ENCODE results near the gene NLRC3. TPM values are rescaled to one million over a fixed set of nuclear protein-coding genes. Genes with fewer than 3 reads are reported as not detected.
"Not testable (repeated sequence)": the region's sequence is repeated elsewhere in the genome, so short reads cannot be mapped to it uniquely, and the experiment has no call there.

Gene NLRC3
- total and polyA plus RNA-seq, 3 donors from 2014 or later = 0.76 to 3.0 (median 1.9) TPM

DNA sequence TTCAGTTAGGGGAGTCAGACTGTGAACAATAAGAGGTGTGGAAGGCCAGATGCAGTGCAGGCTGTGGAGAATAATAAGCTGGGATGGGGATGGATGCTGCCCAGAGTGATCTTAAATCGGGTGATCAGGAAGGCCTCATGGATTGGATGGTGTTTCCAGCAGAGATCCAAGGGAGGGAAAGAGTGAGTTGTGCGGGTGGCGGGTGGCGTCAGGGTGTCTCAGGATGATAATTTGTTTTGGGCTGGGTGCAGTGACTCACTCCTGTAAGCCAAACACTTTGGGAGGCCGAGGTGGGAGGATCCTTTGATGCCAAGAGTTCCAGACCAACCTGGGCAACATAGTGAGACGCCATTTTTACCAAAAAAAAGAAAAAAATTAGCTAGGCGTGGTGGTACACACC is 68.5 kb downstream of the NLRC3 start:
- no peak for TF ChIP-seq POLR2A (IDR thresholded peaks at IDR 0.05)
- TF ChIP-seq, protein P1, sequence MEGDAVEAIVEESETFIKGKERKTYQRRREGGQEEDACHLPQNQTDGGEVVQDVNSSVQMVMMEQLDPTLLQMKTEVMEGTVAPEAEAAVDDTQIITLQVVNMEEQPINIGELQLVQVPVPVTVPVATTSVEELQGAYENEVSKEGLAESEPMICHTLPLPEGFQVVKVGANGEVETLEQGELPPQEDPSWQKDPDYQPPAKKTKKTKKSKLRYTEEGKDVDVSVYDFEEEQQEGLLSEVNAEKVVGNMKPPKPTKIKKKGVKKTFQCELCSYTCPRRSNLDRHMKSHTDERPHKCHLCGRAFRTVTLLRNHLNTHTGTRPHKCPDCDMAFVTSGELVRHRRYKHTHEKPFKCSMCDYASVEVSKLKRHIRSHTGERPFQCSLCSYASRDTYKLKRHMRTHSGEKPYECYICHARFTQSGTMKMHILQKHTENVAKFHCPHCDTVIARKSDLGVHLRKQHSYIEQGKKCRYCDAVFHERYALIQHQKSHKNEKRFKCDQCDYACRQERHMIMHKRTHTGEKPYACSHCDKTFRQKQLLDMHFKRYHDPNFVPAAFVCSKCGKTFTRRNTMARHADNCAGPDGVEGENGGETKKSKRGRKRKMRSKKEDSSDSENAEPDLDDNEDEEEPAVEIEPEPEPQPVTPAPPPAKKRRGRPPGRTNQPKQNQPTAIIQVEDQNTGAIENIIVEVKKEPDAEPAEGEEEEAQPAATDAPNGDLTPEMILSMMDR (IDR thresholded peaks at IDR 0.05) = no peak

DNA sequence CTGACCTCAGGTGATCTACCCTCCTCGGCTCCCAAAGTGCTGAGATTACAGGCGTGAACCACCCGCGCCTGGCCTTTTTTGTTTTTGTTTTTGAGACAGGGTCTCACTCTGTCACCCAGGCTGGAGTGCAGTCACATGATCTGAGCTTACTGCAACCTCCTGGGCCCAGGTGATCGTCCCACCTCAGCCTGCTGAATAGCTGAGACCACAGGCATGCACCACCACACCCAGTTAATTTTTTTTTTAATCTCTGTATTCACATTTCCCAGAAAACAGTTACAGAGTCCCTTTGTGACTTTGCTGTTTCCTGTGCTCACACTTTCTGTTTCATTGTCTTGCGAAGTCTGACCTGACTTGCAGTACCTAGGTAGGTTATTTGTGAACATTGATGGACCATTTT is 73.7 kb downstream of the NLRC3 start:
- Histone ChIP-seq H3K27me3 (no peaks in the 10 kb centered on the region), H3K27ac (no peak overlapping the region), H3K4me3 (no peak overlapping the region), H3K9me3 (no peaks in the 10 kb centered on the region), H3K4me1 (peaks cover 10% of the 10 kb centered on the region), H3K36me3 (ENCODE audit: low read depth, missing control alignments) (no peaks in the 10 kb centered on the region)
- WGBS, 2 donors = 63 to 86% methylated on average over 6 of the region's 6 CpGs
- intact Hi-C loops (cut with DNase I; ENCODE audit: low total_unique reads) = no loop called here
- no peak for TF ChIP-seq POLR2A (IDR thresholded peaks at IDR 0.05)
- TF ChIP-seq, protein P1 (IDR thresholded peaks at IDR 0.05) = no peak
- DNase-seq = no peak

More for the DNA sequence above, 68.5 kb downstream of the NLRC3 start:
- no peak for DNase-seq
- WGBS, 2 donors = 94 to 98% methylated on average over 7 of the region's 7 CpGs
- no peak overlapping the region for H3K4me3 ChIP-seq
- no peaks in the 10 kb centered on the region for H3K9me3 ChIP-seq
- no peaks in the 10 kb centered on the region for H3K27me3 ChIP-seq
- intact Hi-C loops (cut with DNase I; ENCODE audit: low total_unique reads) = no loop called here
- no peaks in the 10 kb centered on the region for H3K4me1 ChIP-seq
- H3K27ac ChIP-seq = no peak overlapping the region
- H3K36me3 ChIP-seq (ENCODE audit: low read depth, missing control alignments) = peaks cover 5% of the 10 kb centered on the region

DNA sequence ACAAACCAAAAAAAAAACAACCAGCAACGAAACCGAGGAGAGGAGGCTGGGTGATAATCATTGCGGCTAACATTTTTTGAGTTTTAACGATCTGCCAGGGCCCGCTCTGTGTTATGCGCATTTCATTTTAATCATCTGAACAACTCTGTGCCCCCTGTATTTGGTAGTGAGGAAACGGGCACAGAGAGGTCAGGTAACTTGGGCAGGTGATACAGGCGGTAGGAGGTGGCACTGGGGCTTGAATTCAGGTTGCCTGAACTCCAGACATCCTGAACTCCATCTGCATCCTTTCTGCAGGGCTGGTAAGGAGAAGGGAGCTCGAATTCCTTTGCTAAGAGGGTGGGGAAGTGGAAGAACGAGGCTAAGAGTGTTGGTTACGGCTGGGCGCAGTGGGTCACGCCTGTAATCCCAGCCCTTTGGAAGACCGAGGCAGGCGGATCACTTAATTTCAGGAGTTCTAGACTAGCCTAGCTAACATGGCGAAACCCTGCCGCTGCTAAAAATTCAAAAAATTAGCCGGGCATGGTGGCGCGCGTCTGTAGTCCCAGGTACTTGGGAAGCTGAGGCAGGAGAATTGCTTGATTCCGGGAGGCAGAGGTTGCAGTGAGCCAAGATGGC is 75.3 kb downstream of the NLRC3 start:
- 59 to 61% methylated on average over 22 of the region's 22 CpGs for WGBS, 2 donors
- TF ChIP-seq, protein P1 (IDR thresholded peaks at IDR 0.05) = no peak
- no peak for TF ChIP-seq POLR2A (IDR thresholded peaks at IDR 0.05)
- DNase-seq = no peak
- Histone ChIP-seq H3K36me3 (ENCODE audit: low read depth, missing control alignments) (no peaks in the 10 kb centered on the region), H3K4me1 (peaks cover 10% of the 10 kb centered on the region), H3K27ac (peak overlapping the region in 1 of 2 donors; percentile 79), H3K27me3 (no peaks in the 10 kb centered on the region), H3K9me3 (no peaks in the 10 kb centered on the region), H3K4me3 (peak overlapping the region; percentile 81 to 87)
- intact Hi-C loops (cut with DNase I; ENCODE audit: low total_unique reads) = no loop called here

DNA sequence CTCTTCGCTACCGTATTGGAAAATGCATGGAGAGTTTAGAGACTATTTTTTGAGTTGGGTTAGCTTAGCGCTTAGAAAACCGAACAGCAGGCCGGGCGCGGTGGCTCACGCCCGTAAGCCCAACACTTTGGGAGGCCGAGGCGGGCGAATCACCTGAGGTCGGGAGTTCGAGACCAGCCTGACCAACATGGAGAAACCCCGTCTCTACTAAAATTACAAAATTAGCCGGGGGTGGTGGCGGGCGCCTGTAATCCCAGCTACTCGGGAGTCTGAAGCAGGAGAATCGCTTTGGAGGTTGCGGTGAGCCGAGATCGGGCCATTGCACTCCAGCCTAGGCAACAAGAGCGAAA is 75.8 kb downstream of the NLRC3 start:
- H3K27me3 ChIP-seq; DNase-seq; intact Hi-C loops (cut with DNase I; ENCODE audit: low total_unique reads); H3K9me3 ChIP-seq; H3K36me3 ChIP-seq (ENCODE audit: low read depth, missing control alignments): not testable (repeated sequence)
- peaks cover 10% of the 10 kb centered on the region for H3K4me1 ChIP-seq
- 9 to 11% methylated on average over 23 to 24 of the region's 24 CpGs for WGBS, 2 donors
- H3K27ac ChIP-seq = peak overlapping the region; percentile 56 to 79
- H3K4me3 ChIP-seq = peak overlapping the region; percentile 81 to 87

DNA sequence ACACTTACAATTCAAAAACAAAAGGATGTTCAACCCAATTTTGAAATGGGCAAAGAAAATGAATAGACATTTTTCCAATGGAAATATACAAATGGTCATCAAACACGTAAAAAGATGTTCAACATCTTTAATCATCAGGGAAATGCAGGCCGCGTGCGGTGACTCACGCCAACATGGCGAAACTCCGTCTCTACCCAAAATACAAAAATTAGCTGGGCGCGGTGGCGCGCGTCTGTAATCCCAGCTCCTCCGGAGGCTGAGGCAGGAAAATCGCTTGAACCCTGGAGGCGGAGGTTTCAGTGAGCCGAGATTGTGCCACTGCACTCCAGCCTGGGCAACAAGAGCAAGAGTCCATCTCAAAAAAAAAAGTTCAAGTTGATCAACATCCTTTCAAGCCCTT is 78.2 kb downstream of the NLRC3 start:
- Histone ChIP-seq H3K4me3 (no peak overlapping the region), H3K4me1 (peaks cover 10% of the 10 kb centered on the region), H3K27me3 (no peaks in the 10 kb centered on the region), H3K27ac (no peak overlapping the region), H3K9me3 (no peaks in the 10 kb centered on the region), H3K36me3 (ENCODE audit: low read depth, missing control alignments) (no peaks in the 10 kb centered on the region)
- DNase-seq = no peak
- TF ChIP-seq, protein P1 (IDR thresholded peaks at IDR 0.05) = no peak
- no peak for TF ChIP-seq POLR2A (IDR thresholded peaks at IDR 0.05)
- intact Hi-C loops (cut with DNase I; ENCODE audit: low total_unique reads) = no loop called here
- 67 to 71% methylated on average over 16 of the region's 16 CpGs for WGBS, 2 donors

All from testis (tissue), 3 donors.